DND-41 (cell line): ENCODE results near the gene EIF4E1B.

Experiments
- CTCF ChIP-seq: IDR thresholded peaks from 2 replicates; pipeline ENCODE4 v1.5.1; 2012; ENCODE audit warnings: borderline replicate concordance, low read length, moderate library complexity, mild to moderate bottlenecking; ENCODE audit not compliant: poor library complexity, severe bottlenecking; ENCODE audit errors: extremely low read depth
- EZH2 ChIP-seq: IDR thresholded peaks from 3 replicates; pipeline ENCODE4 v1.6.1; 2012; ENCODE audit warnings: borderline replicate concordance, low read depth, mild to moderate bottlenecking, moderate library complexity, low read length, inconsistent platforms; ENCODE audit not compliant: severe bottlenecking

- TF ChIP-seq CTCF (no peak), EZH2 (no peak)
These were observed 62.5 kb downstream of the EIF4E1B start for GRCh38 chr5:176692839-176693476.
